T-cell (primary cell): ENCODE data around the gene DNAH14. TPM values are rescaled to one million over a fixed set of nuclear protein-coding genes. Genes with fewer than 3 reads are reported as not detected.

Source experiments
- ATAC-seq, 4 experiments: fragments of 200-7000 bp in 3 of 4; fragments of 150-1000 bp in 1 of 4; cut with Tn5 transposase; replicated peaks in 1 of 4; 1 replicate in 3 of 4; 2 replicates in 1 of 4; pipeline ENCODE4 v1.10.0; 2021; ENCODE audit warnings: moderate library complexity in 3 of 4, mild to moderate bottlenecking in 2 of 4, moderate number of reproducible peaks in 1 of 4
- CTCF ChIA-PET, 2 donors: fragments of 300-600 bp; sonication (Branson Sonifier 250); formaldehyde crosslinking; loops; one replicate each; lab custom pipeline; 2022; ENCODE audit warnings: antibody characterized with exemption in 2 of 2; lab: Charles Lee
- POLR2A ChIA-PET, 2 donors: fragments of 300-600 bp; sonication (Branson Sonifier 250); formaldehyde crosslinking; loops; one replicate each; lab custom pipeline; 2022; ENCODE audit warnings: antibody characterized with exemption in 2 of 2; lab: Charles Lee
- DNase-seq, 35 experiments: peaks; one replicate each; pipeline versions ENCODE4 v3.0.0 to v3.0.0-alpha.2; 2013 to 2023
- H3K27ac ChIP-seq: one replicate; pipeline ENCODE4 v1.5.1; 2013; ENCODE audit warnings: low read length
- H3K27me3 ChIP-seq, 2 experiments: replicated peaks in 1 of 2; 1 replicate in 1 of 2; 2 replicates in 1 of 2; pipeline versions ENCODE4 v1.6.1 to v1.7.0; 2013; ENCODE audit warnings: low read length in 1 of 2, mixed read lengths in 1 of 2; ENCODE audit not compliant: control insufficient read depth in 2 of 2, insufficient read depth in 2 of 2; ENCODE audit errors: extremely low read depth in 1 of 2
- H3K36me3 ChIP-seq, 2 donors: 1 replicate in 1 of 2; 2 replicates in 1 of 2; pipeline versions ENCODE4 v1.6.1 to v1.7.0; 2013; ENCODE audit warnings: low read length in 1 of 2; ENCODE audit not compliant: control insufficient read depth in 2 of 2, insufficient read depth in 1 of 2; ENCODE audit errors: extremely low read depth in 1 of 2
- H3K4me1 ChIP-seq, 2 experiments: 1 replicate in 1 of 2; 2 replicates in 1 of 2; pipeline versions ENCODE4 v1.6.1 to v1.7.0; 2013; ENCODE audit warnings: low read length in 2 of 2, mixed read lengths in 1 of 2; ENCODE audit not compliant: insufficient read depth in 2 of 2, control insufficient read depth in 1 of 2; ENCODE audit errors: extremely low read depth in 1 of 2
- H3K4me3 ChIP-seq, 2 donors: 1 replicate in 1 of 2; 2 replicates in 1 of 2; pipeline versions ENCODE4 v1.5.1 to v1.7.0; 2013; ENCODE audit warnings: mild to moderate bottlenecking in 2 of 2, low read length in 1 of 2, moderate library complexity in 1 of 2; ENCODE audit not compliant: control insufficient read depth in 1 of 2; ENCODE audit errors: extremely low read depth in 1 of 2
- H3K9me3 ChIP-seq: 2 replicates; pipeline ENCODE4 v1.7.0; 2013
- H3K27ac Mint-ChIP-seq, 2 donors: one replicate each; pipeline ENCODE4 v1.8.0; 2020 to 2021; ENCODE audit warnings: mild to moderate bottlenecking in 2 of 2, mixed read lengths in 2 of 2
- H3K27me3 Mint-ChIP-seq, 2 donors: one replicate each; pipeline ENCODE4 v1.8.0; 2021 to 2022; ENCODE audit warnings: mixed read lengths in 2 of 2
- H3K36me3 Mint-ChIP-seq: one replicate; pipeline ENCODE4 v1.8.0; 2021; ENCODE audit warnings: mixed read lengths
- H3K4me1 Mint-ChIP-seq, 3 donors: one replicate each; pipeline ENCODE4 v1.8.0; 2020 to 2022; ENCODE audit warnings: mixed read lengths in 3 of 3, mild to moderate bottlenecking in 1 of 3
- H3K4me3 Mint-ChIP-seq, 3 donors: one replicate each; pipeline ENCODE4 v1.8.0; 2020 to 2022; ENCODE audit warnings: mild to moderate bottlenecking in 3 of 3, mixed read lengths in 3 of 3, moderate library complexity in 3 of 3
- H3K9me3 Mint-ChIP-seq, 3 donors: one replicate each; pipeline ENCODE4 v1.8.0; 2020 to 2022; ENCODE audit warnings: mixed read lengths in 3 of 3
- WGBS: methylation state at CpG from one replicate; pipeline ENCODE4 v1.1.5; 2013; ENCODE audit warnings: missing lambda C conversion rate; ENCODE audit not compliant: insufficient coverage; 5-methylcytosine and 5-hydroxymethylcytosine counted together
- total RNA-seq, 35 experiments: library from RNA in 6 of 35; stranded (reverse) in 6 of 35; fragments of 120-200 nt in 1 of 35; gene quantifications; one replicate each; pipeline versions ENCODE4 v1.2.1 to v1.2.4 and lab custom pipeline; 2013 to 2026

Gene DNAH14
- total RNA-seq, 5 donors from 2014 or later (not counting 1 experiment from before 2014, with no cell fraction given) = 0.06 to 1.4 (median 0.39) TPM; not detected in 1

DNA sequence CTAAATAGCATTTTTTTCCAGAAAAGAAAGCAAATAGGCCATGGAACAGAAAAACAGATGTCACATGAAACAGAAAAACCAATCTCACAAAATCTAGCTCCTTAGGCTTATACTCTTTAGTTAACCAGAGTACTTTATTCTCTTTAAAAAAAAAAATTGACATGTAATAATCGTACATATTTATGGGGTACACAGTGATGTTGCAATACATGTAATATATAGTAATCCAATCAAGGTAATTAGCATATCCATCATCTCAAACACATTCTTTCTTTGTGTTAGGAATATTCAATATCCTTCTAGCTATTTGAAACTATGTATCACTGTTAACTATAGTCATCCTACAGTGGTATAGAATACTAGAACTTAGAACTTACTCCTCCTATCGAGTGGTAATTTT, 478.3 kb downstream of the DNAH14 start:
- POLR2A ChIA-PET = no interaction called here
- H3K27me3 Mint-ChIP-seq = no peaks in the 10 kb centered on the region
- peak overlapping the region in 1 of 2 donors; percentile 44 for H3K27ac Mint-ChIP-seq
- Histone ChIP-seq H3K36me3 (peaks cover 10 to 90% of the 10 kb centered on the region in 2 donors), H3K4me1 (no peaks in the 10 kb centered on the region), H3K4me3 (no peak overlapping the region), H3K9me3 (no peaks in the 10 kb centered on the region), H3K27me3 (no peaks in the 10 kb centered on the region), H3K27ac (no peak overlapping the region)
- CTCF ChIA-PET = no interaction called here
- DNase-seq (no peak), ATAC-seq (no peak)
- no peak overlapping the region for H3K4me3 Mint-ChIP-seq
- H3K36me3 Mint-ChIP-seq = peaks cover 71% of the 10 kb centered on the region
- peaks cover 2 to 21% (median 6%) of the 10 kb centered on the region in 3 donors for H3K4me1 Mint-ChIP-seq
- H3K9me3 Mint-ChIP-seq = no peaks in the 10 kb centered on the region
- 100% methylated on average over 1 of the region's 2 CpGs for WGBS

GRCh38 chr1:225408249-225408648, 478.8 kb downstream of the DNAH14 start:
- H3K36me3 Mint-ChIP-seq = peaks cover 69% of the 10 kb centered on the region
- 100% methylated on average over 2 of the region's 4 CpGs for WGBS
- ChIA-PET POLR2A (no interaction called here), CTCF (interaction anchor here in 1 of 2 donors (0.5 kb wide), 1 partner anchor 777 kb away, joined by 5 read pairs; no protein-coding TSS in a partner anchor)
- H3K9me3 Mint-ChIP-seq = no peaks in the 10 kb centered on the region
- no peaks in the 10 kb centered on the region for H3K27me3 ChIP-seq
- peaks cover 2 to 21% (median 6%) of the 10 kb centered on the region in 3 donors for H3K4me1 Mint-ChIP-seq
- H3K27me3 Mint-ChIP-seq = no peaks in the 10 kb centered on the region
- no peak overlapping the region for H3K4me3 Mint-ChIP-seq
- peaks cover 10 to 91% of the 10 kb centered on the region in 2 donors for H3K36me3 ChIP-seq
- H3K27ac Mint-ChIP-seq = peak overlapping the region in 1 of 2 donors; percentile 44
- no peak overlapping the region for H3K4me3 ChIP-seq
- H3K9me3 ChIP-seq = no peaks in the 10 kb centered on the region
- DNase-seq (no peak), ATAC-seq (no peak)
- no peaks in the 10 kb centered on the region for H3K4me1 ChIP-seq
- H3K27ac ChIP-seq = no peak overlapping the region

DNA sequence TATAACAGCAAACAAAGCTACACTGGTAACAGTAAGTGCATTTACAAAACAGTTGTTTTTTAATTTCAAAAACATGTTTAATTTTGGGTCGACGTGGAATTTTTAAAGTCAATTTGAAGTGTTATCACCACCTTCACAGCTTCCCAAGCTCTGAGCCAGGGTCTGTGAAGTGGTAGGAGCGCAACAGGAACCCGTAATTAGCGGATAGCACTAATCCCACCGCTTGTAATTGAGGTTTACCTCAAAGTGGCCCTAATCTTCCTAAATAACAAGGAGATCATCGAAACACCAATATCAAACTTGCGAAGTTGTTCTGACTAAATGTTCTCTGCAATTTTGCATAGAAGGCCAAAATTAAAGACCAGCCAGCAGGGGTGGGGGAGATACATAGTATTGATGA, 479.6 kb downstream of the DNAH14 start:
- Mint-ChIP-seq H3K27me3 (no peaks in the 10 kb centered on the region), H3K4me3 (no peak overlapping the region), H3K27ac (no peak overlapping the region), H3K9me3 (no peaks in the 10 kb centered on the region), H3K36me3 (peaks cover 66% of the 10 kb centered on the region), H3K4me1 (peaks cover 2 to 14% (median 5%) of the 10 kb centered on the region in 3 donors)
- H3K4me3 ChIP-seq = no peak overlapping the region
- no peaks in the 10 kb centered on the region for H3K27me3 ChIP-seq
- no peaks in the 10 kb centered on the region for H3K9me3 ChIP-seq
- CTCF ChIA-PET = interaction anchor here in 1 of 2 donors (0.5 kb wide), 1 partner anchor 776 kb away, joined by 5 read pairs; no protein-coding TSS in a partner anchor
- 89% methylated on average over 4 of the region's 8 CpGs for WGBS
- POLR2A ChIA-PET = interaction anchor here in 1 of 2 donors (1.4 kb wide), 1 partner anchor 19 kb away, joined by 4 read pairs; the partner anchor contains the start of gene LBR
- ATAC-seq = no peak
- DNase-seq = no peak
- H3K27ac ChIP-seq = no peak overlapping the region
- no peaks in the 10 kb centered on the region for H3K4me1 ChIP-seq
- H3K36me3 ChIP-seq = peaks cover 14 to 91% of the 10 kb centered on the region in 2 donors

DNA sequence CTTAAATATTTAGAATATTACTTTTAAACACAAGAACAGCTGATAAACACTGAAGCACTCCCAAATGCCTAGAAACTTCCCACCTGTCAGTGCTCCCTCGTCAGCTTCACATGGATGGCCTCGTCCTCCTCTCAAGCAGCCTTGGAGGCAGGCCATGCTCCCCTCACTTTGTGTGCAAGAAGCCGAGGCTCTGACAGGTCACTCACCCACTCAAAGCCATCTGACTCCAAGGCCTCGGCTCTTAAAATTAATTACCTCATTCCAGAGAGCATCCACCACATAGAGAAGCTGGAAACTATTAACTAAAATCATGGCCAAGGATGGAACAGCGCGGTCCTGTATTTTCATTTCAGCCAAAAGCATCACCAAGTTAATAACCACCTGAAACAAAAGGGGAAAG, 480.6 kb downstream of the DNAH14 start:
- H3K27me3 Mint-ChIP-seq = no peaks in the 10 kb centered on the region
- POLR2A ChIA-PET = interaction anchor here in 1 of 2 donors (1.4 kb wide), 1 partner anchor 18 kb away, joined by 4 read pairs; the partner anchor contains the start of gene LBR
- no peak overlapping the region for H3K27ac ChIP-seq
- no peaks in the 10 kb centered on the region for H3K9me3 Mint-ChIP-seq
- WGBS = 100% methylated on average over 4 of the region's 6 CpGs
- no peaks in the 10 kb centered on the region for H3K9me3 ChIP-seq
- DNase-seq = no peak
- CTCF ChIA-PET = no interaction called here
- H3K36me3 Mint-ChIP-seq = peaks cover 67% of the 10 kb centered on the region
- H3K4me1 Mint-ChIP-seq = peaks cover 7 to 13% (median 12%) of the 10 kb centered on the region in 3 donors
- no peaks in the 10 kb centered on the region for H3K4me1 ChIP-seq
- peaks cover 14 to 89% of the 10 kb centered on the region in 2 donors for H3K36me3 ChIP-seq
- no peak overlapping the region for H3K4me3 Mint-ChIP-seq
- no peaks in the 10 kb centered on the region for H3K27me3 ChIP-seq
- ATAC-seq = no peak
- peak overlapping the region in 1 of 2 donors; percentile 48 for H3K27ac Mint-ChIP-seq
- no peak overlapping the region for H3K4me3 ChIP-seq

- no peaks in the 10 kb centered on the region for H3K27me3 ChIP-seq
- ChIA-PET CTCF (no interaction called here), POLR2A (no interaction called here)
- H3K9me3 ChIP-seq = no peaks in the 10 kb centered on the region
- Mint-ChIP-seq H3K4me1 (peaks cover 6 to 17% (median 9%) of the 10 kb centered on the region in 3 donors), H3K27me3 (no peaks in the 10 kb centered on the region), H3K4me3 (no peak overlapping the region), H3K36me3 (peaks cover 65% of the 10 kb centered on the region), H3K27ac (no peak overlapping the region), H3K9me3 (no peaks in the 10 kb centered on the region)
- DNase-seq = no peak
- no peak for ATAC-seq
- H3K4me1 ChIP-seq = no peaks in the 10 kb centered on the region
- no peak overlapping the region for H3K4me3 ChIP-seq
- peaks cover 8 to 87% of the 10 kb centered on the region in 2 donors for H3K36me3 ChIP-seq
- 100% methylated on average over 3 of the region's 10 CpGs for WGBS
- H3K27ac ChIP-seq = no peak overlapping the region
Observed at GRCh38 chr1:225412321-225412720, 482.8 kb downstream of the DNAH14 start.

DNA sequence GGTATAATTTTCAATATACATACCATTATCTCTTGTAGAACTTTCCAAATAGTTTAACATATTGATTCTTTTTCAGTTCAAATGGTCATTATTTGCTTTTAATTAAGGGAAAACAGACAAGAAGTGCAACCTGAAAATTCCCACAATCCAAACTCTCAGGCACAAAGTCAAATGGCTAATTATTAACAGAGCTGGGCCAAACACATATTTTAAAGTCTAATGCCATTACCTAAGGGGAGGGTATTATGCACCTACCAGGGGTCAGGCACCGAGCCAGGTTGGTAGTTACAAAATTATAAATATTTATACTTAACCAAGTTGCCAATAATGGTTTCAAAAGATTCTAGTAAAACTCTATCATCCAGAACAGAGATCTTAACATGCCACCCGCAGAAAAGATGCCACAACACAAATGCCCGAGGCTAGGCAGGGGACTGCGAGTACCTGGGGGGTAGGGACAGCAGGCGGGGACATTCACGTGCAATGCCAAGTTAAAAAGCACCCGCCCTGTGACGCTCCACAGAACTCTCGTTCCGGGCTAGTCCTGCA, 483.4 kb downstream of the DNAH14 start:
- H3K4me1 ChIP-seq = no peaks in the 10 kb centered on the region
- peaks cover 8 to 90% of the 10 kb centered on the region in 2 donors for H3K36me3 ChIP-seq
- peaks cover 68% of the 10 kb centered on the region for H3K36me3 Mint-ChIP-seq

More for the DNA sequence above, 483.4 kb downstream of the DNAH14 start:
- Mint-ChIP-seq H3K27me3 (no peaks in the 10 kb centered on the region), H3K9me3 (no peaks in the 10 kb centered on the region), H3K4me1 (peaks cover 6 to 19% (median 12%) of the 10 kb centered on the region in 3 donors), H3K27ac (no peak overlapping the region), H3K4me3 (no peak overlapping the region)
- H3K27ac ChIP-seq = no peak overlapping the region
- H3K9me3 ChIP-seq = no peaks in the 10 kb centered on the region
- ChIA-PET POLR2A (no interaction called here), CTCF (interaction anchor here in 1 of 2 donors (0.6 to 0.7 kb wide), 3 partner anchors 9 to 236 kb away, joined by 3 to 4 read pairs (median 3); no protein-coding TSS in a partner anchor)
- WGBS = 97% methylated on average over 8 of the region's 10 CpGs
- no peaks in the 10 kb centered on the region for H3K27me3 ChIP-seq
- no peak for ATAC-seq
- no peak overlapping the region for H3K4me3 ChIP-seq
- no peak for DNase-seq
